Measurements from ENCODE around the gene TANGO6. TPM values are rescaled to one million over a fixed set of nuclear protein-coding genes. Genes with fewer than 3 reads are reported as not detected.

The TANGO6 gene
- polyA plus RNA-seq, 6 donors from 2014 or later: 8.5 to 17.0 (median 10.8) TPM

GRCh38 chr16:68994324-68994723 lies 151.0 kb downstream of the TANGO6 start:
- Mint-ChIP-seq H3K27me3 (no peaks in the 10 kb centered on the region), H3K27ac (no peak overlapping the region), H3K36me3 (peaks cover 6 to 16% of the 10 kb centered on the region in 2 donors), H3K9me3 (no peaks in the 10 kb centered on the region), H3K4me3 (no peak overlapping the region), H3K4me1 (peaks cover 0 to 6% (median 0%) of the 10 kb centered on the region in 3 donors)
- no peak for DNase-seq
- ATAC-seq (ENCODE audit: low read depth in 2 of 2): no peak

DNA sequence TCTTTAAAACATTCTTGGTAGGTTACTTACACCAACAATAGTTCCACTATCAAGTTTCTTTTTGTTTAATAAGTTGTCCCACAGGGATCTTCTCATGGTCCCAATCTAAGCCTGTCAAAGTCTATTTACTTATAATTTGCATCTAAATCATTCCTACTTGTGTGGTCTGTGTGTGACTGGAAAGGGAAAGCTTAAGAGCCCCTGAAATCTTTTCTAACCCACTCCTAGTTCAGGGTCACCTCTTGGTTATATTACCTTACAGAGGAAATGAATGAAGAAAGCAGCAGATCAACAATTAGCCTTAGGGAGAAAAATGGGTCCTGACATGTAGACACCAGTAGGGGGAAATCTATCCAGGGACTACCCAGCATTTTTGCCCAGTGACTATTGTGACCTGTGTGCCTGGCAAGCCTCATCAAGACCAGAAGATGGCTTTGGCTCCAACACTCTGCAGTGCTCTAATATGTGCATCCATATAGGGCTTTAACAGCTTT lies 151.7 kb downstream of the TANGO6 start:
- H3K36me3 Mint-ChIP-seq: peaks cover 2 to 13% of the 10 kb centered on the region in 2 donors

GRCh38 chr16:68997564-68997963 lies 154.2 kb downstream of the TANGO6 start:
- Mint-ChIP-seq H3K36me3 (peaks cover 9 to 21% of the 10 kb centered on the region in 2 donors), H3K9me3 (peaks cover 0 to 11% (median 2%) of the 10 kb centered on the region in 7 donors), H3K4me3 (no peak overlapping the region), H3K27me3 (no peaks in the 10 kb centered on the region), H3K4me1 (no peaks in the 10 kb centered on the region), H3K27ac (peak overlapping the region in 1 of 6 donors; percentile 66)
- ATAC-seq (ENCODE audit: low read depth in 2 of 2) (no peak), DNase-seq (no peak)

More for the DNA sequence above, 151.7 kb downstream of the TANGO6 start:
- peaks cover 0 to 6% (median 0%) of the 10 kb centered on the region in 3 donors for H3K4me1 Mint-ChIP-seq
- H3K9me3 Mint-ChIP-seq: no peaks in the 10 kb centered on the region
- H3K27ac Mint-ChIP-seq: no peak overlapping the region
- no peak for ATAC-seq (ENCODE audit: low read depth in 2 of 2)
- H3K4me3 Mint-ChIP-seq: no peak overlapping the region
- no peak for DNase-seq
- H3K27me3 Mint-ChIP-seq: no peaks in the 10 kb centered on the region

GRCh38 chr16:68999114-68999513 lies 155.8 kb downstream of the TANGO6 start:
- no peaks in the 10 kb centered on the region for H3K27me3 Mint-ChIP-seq
- H3K4me3 Mint-ChIP-seq: no peak overlapping the region
- DNase-seq (no peak), ATAC-seq (ENCODE audit: low read depth in 2 of 2) (no peak)
- peaks cover 9 to 26% of the 10 kb centered on the region in 2 donors for H3K36me3 Mint-ChIP-seq
- H3K4me1 Mint-ChIP-seq: no peaks in the 10 kb centered on the region
- peaks cover 0 to 24% (median 8%) of the 10 kb centered on the region in 7 donors for H3K9me3 Mint-ChIP-seq
- H3K27ac Mint-ChIP-seq: no peak overlapping the region

GRCh38 chr16:69003500-69003899 lies 160.2 kb downstream of the TANGO6 start:
- Mint-ChIP-seq H3K9me3 (peaks cover 0 to 24% (median 8%) of the 10 kb centered on the region in 7 donors), H3K27ac (no peak overlapping the region), H3K4me3 (no peak overlapping the region), H3K36me3 (peaks cover 9 to 30% of the 10 kb centered on the region in 2 donors), H3K4me1 (peaks cover 5 to 22% (median 9%) of the 10 kb centered on the region in 3 donors), H3K27me3 (no peaks in the 10 kb centered on the region)
- ATAC-seq (ENCODE audit: low read depth in 2 of 2) (no peak), DNase-seq (no peak)

- no peaks in the 10 kb centered on the region for H3K27me3 Mint-ChIP-seq
- peaks cover 5 to 22% (median 9%) of the 10 kb centered on the region in 3 donors for H3K4me1 Mint-ChIP-seq
- peak overlapping the region in 3 of 6 donors; percentile 32 to 64 (median 36) for H3K27ac Mint-ChIP-seq
- H3K9me3 Mint-ChIP-seq: peaks cover 0 to 24% (median 8%) of the 10 kb centered on the region in 7 donors
- peak; percentile 45 to 61 for ATAC-seq (ENCODE audit: low read depth in 2 of 2)
- no peak for DNase-seq
- no peak overlapping the region for H3K4me3 Mint-ChIP-seq
- H3K36me3 Mint-ChIP-seq: peaks cover 9 to 34% of the 10 kb centered on the region in 2 donors
These were observed 162.5 kb downstream of the TANGO6 start for GRCh38 chr16:69005641-69006355.

DNA sequence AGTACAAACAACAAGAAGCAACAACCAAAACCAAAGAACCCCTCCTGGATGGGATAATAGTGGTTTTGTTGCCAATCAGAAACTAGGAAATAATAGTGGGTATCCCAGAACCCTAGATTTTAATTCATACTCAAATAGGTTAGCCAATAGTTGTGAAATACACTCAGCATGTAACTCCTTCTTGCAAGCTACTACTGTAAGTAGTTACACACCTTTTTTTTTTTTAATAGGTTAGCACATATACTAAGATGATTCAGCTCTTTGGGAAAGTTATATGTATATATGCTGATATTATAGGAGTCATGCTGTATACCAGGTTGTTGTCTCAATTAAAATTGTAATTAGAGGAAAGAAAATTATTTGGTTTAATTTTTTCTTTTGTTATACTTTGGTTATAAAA lies 169.6 kb downstream of the TANGO6 start:
- no peaks in the 10 kb centered on the region for H3K9me3 Mint-ChIP-seq
- no peak for DNase-seq
- H3K4me3 Mint-ChIP-seq: no peak overlapping the region
- peak overlapping the region in 1 of 6 donors; percentile 90 for H3K27ac Mint-ChIP-seq
- no peaks in the 10 kb centered on the region for H3K27me3 Mint-ChIP-seq
- no peak for ATAC-seq (ENCODE audit: low read depth in 2 of 2)
- no peaks in the 10 kb centered on the region for H3K4me1 Mint-ChIP-seq
- peaks cover 0 to 8% of the 10 kb centered on the region in 2 donors for H3K36me3 Mint-ChIP-seq

- no peak for DNase-seq
- Mint-ChIP-seq H3K27ac (no peak overlapping the region), H3K4me1 (no peaks in the 10 kb centered on the region), H3K36me3 (peaks cover 0 to 4% of the 10 kb centered on the region in 2 donors), H3K27me3 (no peaks in the 10 kb centered on the region), H3K9me3 (no peaks in the 10 kb centered on the region), H3K4me3 (no peak overlapping the region)
- no peak for ATAC-seq (ENCODE audit: low read depth in 2 of 2)
These were observed 170.7 kb downstream of the TANGO6 start for GRCh38 chr16:69013991-69014390.

GRCh38 chr16:69014811-69015210 lies 171.5 kb downstream of the TANGO6 start:
- no peaks in the 10 kb centered on the region for H3K27me3 Mint-ChIP-seq
- ATAC-seq (ENCODE audit: low read depth in 2 of 2) (no peak), DNase-seq (no peak)
- no peak overlapping the region for H3K4me3 Mint-ChIP-seq
- H3K36me3 Mint-ChIP-seq: peaks cover 0 to 4% of the 10 kb centered on the region in 2 donors
- H3K9me3 Mint-ChIP-seq: no peaks in the 10 kb centered on the region
- no peaks in the 10 kb centered on the region for H3K4me1 Mint-ChIP-seq
- H3K27ac Mint-ChIP-seq: no peak overlapping the region

DNA sequence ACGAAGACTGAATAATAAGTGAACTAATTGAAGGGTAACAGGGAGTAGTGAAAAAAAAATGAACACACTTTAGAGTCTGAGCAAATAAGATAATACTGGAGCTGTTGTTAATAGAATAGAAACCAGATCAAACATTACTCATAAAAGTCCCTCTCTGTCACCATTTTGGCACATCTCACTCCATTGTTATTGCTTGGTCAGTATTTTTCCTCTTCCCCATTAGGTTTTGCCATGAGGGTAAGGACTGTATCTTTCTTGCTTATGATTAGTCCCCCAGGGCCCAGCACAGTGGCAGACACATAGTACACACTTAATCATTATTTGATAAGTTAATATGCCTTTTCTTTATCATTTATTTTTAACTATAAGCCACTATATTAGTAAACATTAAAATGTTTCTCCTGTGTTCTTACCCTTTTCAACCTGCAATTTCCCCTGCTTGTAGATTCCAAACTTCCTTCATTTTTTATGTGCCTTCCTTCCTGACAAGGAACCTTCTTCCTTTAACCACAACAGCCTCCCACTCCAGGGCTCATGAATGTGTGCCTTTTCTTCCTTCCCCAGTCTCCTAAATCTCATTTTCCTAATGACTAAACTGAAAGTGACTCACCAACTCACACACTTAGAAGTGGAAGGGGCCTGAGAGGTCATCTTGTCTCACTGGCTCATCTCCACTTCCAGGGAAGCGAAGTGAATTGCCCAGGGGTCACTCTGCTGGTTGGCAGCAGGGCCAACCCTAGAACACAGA lies 173.9 kb downstream of the TANGO6 start:
- no peak overlapping the region for H3K4me3 Mint-ChIP-seq
- H3K27me3 Mint-ChIP-seq: no peaks in the 10 kb centered on the region
- DNase-seq (no peak), ATAC-seq (ENCODE audit: low read depth in 2 of 2) (no peak)
- H3K4me1 Mint-ChIP-seq: no peaks in the 10 kb centered on the region
- no peaks in the 10 kb centered on the region for H3K9me3 Mint-ChIP-seq
- no peaks in the 10 kb centered on the region for H3K36me3 Mint-ChIP-seq
- H3K27ac Mint-ChIP-seq: no peak overlapping the region

DNA sequence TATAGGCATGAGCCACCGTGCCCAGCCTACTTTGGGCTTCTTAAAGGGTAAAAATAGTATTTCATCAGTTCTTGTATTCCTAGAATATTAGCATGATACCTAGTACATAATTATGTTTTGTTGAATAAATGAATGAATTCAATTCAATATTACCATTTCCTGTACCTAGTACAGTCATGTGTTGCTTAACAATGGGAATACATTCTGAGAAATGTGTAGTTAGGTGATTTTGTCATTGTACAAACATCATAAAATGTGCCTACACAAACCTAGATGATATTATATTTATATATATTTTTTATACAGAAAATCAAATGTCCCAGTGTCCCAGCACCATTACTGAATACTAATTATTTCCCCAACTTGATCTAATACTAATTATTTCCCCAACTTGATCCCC lies 176.5 kb downstream of the TANGO6 start:
- ATAC-seq (ENCODE audit: low read depth in 2 of 2): no peak
- H3K9me3 Mint-ChIP-seq: no peaks in the 10 kb centered on the region
- H3K4me3 Mint-ChIP-seq: no peak overlapping the region
- peak overlapping the region in 1 of 6 donors; percentile 59 for H3K27ac Mint-ChIP-seq
- no peaks in the 10 kb centered on the region for H3K4me1 Mint-ChIP-seq
- H3K27me3 Mint-ChIP-seq: no peaks in the 10 kb centered on the region
- peaks cover 0 to 11% of the 10 kb centered on the region in 2 donors for H3K36me3 Mint-ChIP-seq
- no peak for DNase-seq

- Mint-ChIP-seq H3K4me1 (peaks cover 0 to 7% (median 0%) of the 10 kb centered on the region in 3 donors), H3K4me3 (no peak overlapping the region), H3K9me3 (no peaks in the 10 kb centered on the region), H3K27ac (no peak overlapping the region), H3K27me3 (no peaks in the 10 kb centered on the region), H3K36me3 (peaks cover 20 to 22% of the 10 kb centered on the region in 2 donors)
- no peak for ATAC-seq (ENCODE audit: low read depth in 2 of 2)
- DNase-seq: no peak
These were observed 185.8 kb downstream of the TANGO6 start for GRCh38 chr16:69029121-69029520.

GRCh38 chr16:69031877-69032301 lies 188.6 kb downstream of the TANGO6 start:
- H3K27me3 Mint-ChIP-seq: no peaks in the 10 kb centered on the region
- H3K4me3 Mint-ChIP-seq: no peak overlapping the region
- no peak for ATAC-seq (ENCODE audit: low read depth in 2 of 2)
- DNase-seq: no peak
- H3K9me3 Mint-ChIP-seq: no peaks in the 10 kb centered on the region
- H3K36me3 Mint-ChIP-seq: peaks cover 8 to 15% of the 10 kb centered on the region in 2 donors
- H3K27ac Mint-ChIP-seq: no peak overlapping the region
- peaks cover 0 to 7% (median 0%) of the 10 kb centered on the region in 3 donors for H3K4me1 Mint-ChIP-seq

All from naive B cell (primary cell).